Measurements from ENCODE around the gene TBC1D10B. TPM values are rescaled to one million over a fixed set of nuclear protein-coding genes. Genes with fewer than 3 reads are reported as not detected.

The TBC1D10B gene
- total RNA-seq, 1 donor from 2014 or later, result 8.2 TPM

GRCh38 chr16:30372038-30372712 is 1.9 kb upstream of the TBC1D10B start:
- H3K27me3 ChIP-seq, result no peaks in the 10 kb centered on the region
- H3K4me1 ChIP-seq, result peaks cover 31% of the 10 kb centered on the region
- no peak overlapping the region for H3K4me2 ChIP-seq
- peaks cover 3% of the 10 kb centered on the region for H3K36me3 Mint-ChIP-seq
- H3K9ac ChIP-seq, result no peak overlapping the region
- H4K20me1 ChIP-seq (ENCODE audit: low read depth), result peaks cover 26% of the 10 kb centered on the region
- no peak overlapping the region for H2AFZ ChIP-seq (replicated peaks)
- H3K4me1 Mint-ChIP-seq, result peaks cover 40% of the 10 kb centered on the region
- H3K27ac ChIP-seq, result no peak overlapping the region
- H3F3A ChIP-seq (ENCODE audit: low read depth), result peaks cover 22% of the 10 kb centered on the region
- H3K9me3 ChIP-seq (ENCODE audit: low read depth), result no peaks in the 10 kb centered on the region
- peaks cover 27% of the 10 kb centered on the region for H3K79me2 ChIP-seq (ENCODE audit: low read depth)
- no peaks in the 10 kb centered on the region for H3K36me3 ChIP-seq
- H3K4me3 ChIP-seq, result no peak overlapping the region
- TF ChIP-seq EZH2phosphoT487 (IDR thresholded peaks at IDR 0.05) (no peak), EZH2 (IDR thresholded peaks at IDR 0.05) (no peak), CTCF (IDR thresholded peaks at IDR 0.05) (no peak)
- H3K27ac Mint-ChIP-seq, result peak overlapping the region; percentile 1
- peak overlapping the region; percentile 86 for H3K4me3 Mint-ChIP-seq
- no peaks in the 10 kb centered on the region for H3K9me3 Mint-ChIP-seq
- no peak for DNase-seq (ENCODE audit: low spot score)
- peaks cover 3% of the 10 kb centered on the region for H3K27me3 Mint-ChIP-seq (ENCODE audit: insufficient read depth, low read depth)

- H3K27me3 Mint-ChIP-seq (ENCODE audit: insufficient read depth, low read depth), result peaks cover 3% of the 10 kb centered on the region
- no peak overlapping the region for H3K9ac ChIP-seq
- H3K4me2 ChIP-seq, result peak overlapping the region; percentile 80
- H3K27ac ChIP-seq, result peak overlapping the region; percentile 74
- peak overlapping the region; percentile 40 for H3K4me3 ChIP-seq
- peak overlapping the region; percentile 95 for H3K27ac Mint-ChIP-seq
- H3K4me1 Mint-ChIP-seq, result peaks cover 44% of the 10 kb centered on the region
- H3K9me3 ChIP-seq (ENCODE audit: low read depth), result no peaks in the 10 kb centered on the region
- no peaks in the 10 kb centered on the region for H3K27me3 ChIP-seq
- H2AFZ ChIP-seq (replicated peaks), result no peak overlapping the region
- peaks cover 35% of the 10 kb centered on the region for H3K79me2 ChIP-seq (ENCODE audit: low read depth)
- no peak for DNase-seq (ENCODE audit: low spot score)
- H3K4me3 Mint-ChIP-seq, result peak overlapping the region; percentile 86
- H3K36me3 ChIP-seq, result no peaks in the 10 kb centered on the region
- H4K20me1 ChIP-seq (ENCODE audit: low read depth), result peaks cover 28% of the 10 kb centered on the region
- TF ChIP-seq CTCF (IDR thresholded peaks at IDR 0.05), result peak; percentile 1
- TF ChIP-seq EZH2 (IDR thresholded peaks at IDR 0.05), result no peak
- no peak for TF ChIP-seq EZH2phosphoT487 (IDR thresholded peaks at IDR 0.05)
- peaks cover 26% of the 10 kb centered on the region for H3K4me1 ChIP-seq
- H3F3A ChIP-seq (ENCODE audit: low read depth), result peaks cover 15% of the 10 kb centered on the region
- H3K36me3 Mint-ChIP-seq, result peaks cover 9% of the 10 kb centered on the region
- no peaks in the 10 kb centered on the region for H3K9me3 Mint-ChIP-seq
These were observed 1.0 kb upstream of the TBC1D10B start for GRCh38 chr16:30371248-30371816.

- no peaks in the 10 kb centered on the region for H3K36me3 ChIP-seq
- peaks cover 20% of the 10 kb centered on the region for H3K4me1 ChIP-seq
- no peak for DNase-seq (ENCODE audit: low spot score)
- H3F3A ChIP-seq (ENCODE audit: low read depth), result peaks cover 19% of the 10 kb centered on the region
- Mint-ChIP-seq H3K4me1 (peaks cover 42% of the 10 kb centered on the region), H3K36me3 (peaks cover 14% of the 10 kb centered on the region), H3K4me3 (peak overlapping the region; percentile 86), H3K27me3 (ENCODE audit: insufficient read depth, low read depth) (peaks cover 3% of the 10 kb centered on the region), H3K27ac (no peak overlapping the region), H3K9me3 (no peaks in the 10 kb centered on the region)
- peak overlapping the region; percentile 59 for H3K9ac ChIP-seq
- H3K79me2 ChIP-seq (ENCODE audit: low read depth), result peaks cover 48% of the 10 kb centered on the region
- no peak overlapping the region for H2AFZ ChIP-seq (replicated peaks)
- TF ChIP-seq CTCF (IDR thresholded peaks at IDR 0.05) (peak; percentile 32), EZH2phosphoT487 (IDR thresholded peaks at IDR 0.05) (no peak), EZH2 (IDR thresholded peaks at IDR 0.05) (no peak)
- H3K4me2 ChIP-seq, result peak overlapping the region; percentile 91
- peaks cover 28% of the 10 kb centered on the region for H4K20me1 ChIP-seq (ENCODE audit: low read depth)
- H3K27me3 ChIP-seq, result no peaks in the 10 kb centered on the region
- no peak overlapping the region for H3K27ac ChIP-seq
- H3K4me3 ChIP-seq, result peak overlapping the region; percentile 95
- no peaks in the 10 kb centered on the region for H3K9me3 ChIP-seq (ENCODE audit: low read depth)
These were observed 297 bp downstream of the TBC1D10B start for GRCh38 chr16:30369938-30370455.

Data from neural progenitor cell (in vitro differentiated cells).